GM21447 (cell line): Measurements from ENCODE around the gene TULP3.

ENCODE experiments used
- ATAC-seq: cut with Tn5 transposase; IDR thresholded peaks from one replicate; pipeline ENCODE4 v1.9.1; 2021; ENCODE audit not compliant: unreplicated experiment

The TULP3 gene

GRCh38 chr12:2877047-2877952 lies 13.4 kb upstream of the TULP3 start, which contains the start of the genes FOXM1 and RHNO1:
Gene FOXM1 (minus strand): TSS chr12:2877174. CDS start chr12:2874478, 2,696 bp downstream.
Gene RHNO1 (plus strand): TSS chr12:2877223. CDS start chr12:2885367, 8,144 bp downstream.
- ATAC-seq: peak; percentile 69

- ATAC-seq: no peak
Observed at GRCh38 chr12:2877953-2878732, 12.5 kb upstream of the TULP3 start.

- ATAC-seq: no peak
Observed at GRCh38 chr12:2879853-2880252, 10.8 kb upstream of the TULP3 start.

GRCh38 chr12:2884810-2885209 lies 5.9 kb upstream of the TULP3 start:
- ATAC-seq: no peak

GRCh38 chr12:2886768-2887450 lies 3.8 kb upstream of the TULP3 start:
- ATAC-seq: no peak

GRCh38 chr12:2890001-2890387 lies 697 bp upstream of the TULP3 start:
- no peak for ATAC-seq

GRCh38 chr12:2891240-2892053 lies 756 bp downstream of the TULP3 start:
- peak; percentile 28 for ATAC-seq

GRCh38 chr12:2892246-2892645 lies 1.6 kb downstream of the TULP3 start:
- no peak for ATAC-seq

- ATAC-seq: no peak
Observed at GRCh38 chr12:2893007-2893406, 2.3 kb downstream of the TULP3 start.

GRCh38 chr12:2895051-2895451 lies 4.4 kb downstream of the TULP3 start:
- ATAC-seq: no peak

- no peak for ATAC-seq
Observed at GRCh38 chr12:2895511-2895910, 4.8 kb downstream of the TULP3 start.

GRCh38 chr12:2897418-2897817 lies 6.7 kb downstream of the TULP3 start:
- ATAC-seq: no peak

GRCh38 chr12:2900642-2901041 lies 10.0 kb downstream of the TULP3 start:
- no peak for ATAC-seq

GRCh38 chr12:2902272-2902880 lies 11.7 kb downstream of the TULP3 start:
- ATAC-seq: no peak

- ATAC-seq: no peak
Observed at GRCh38 chr12:2904260-2904659, 13.6 kb downstream of the TULP3 start.

GRCh38 chr12:2912216-2912575 lies 21.5 kb downstream of the TULP3 start:
- ATAC-seq: no peak

GRCh38 chr12:2919249-2919648 lies 28.6 kb downstream of the TULP3 start:
- no peak for ATAC-seq

- ATAC-seq: no peak
Observed at GRCh38 chr12:2922329-2922728, 31.6 kb downstream of the TULP3 start.

- ATAC-seq: no peak
Observed at GRCh38 chr12:2923057-2923456, 32.4 kb downstream of the TULP3 start.

- no peak for ATAC-seq
Observed at GRCh38 chr12:2924019-2924418, 33.3 kb downstream of the TULP3 start.
